Tibial artery (tissue), 4 donors: ENCODE data around the gene RNF138.

ENCODE experiments used
- DNase-seq, 2 donors: peaks; one replicate each; pipeline ENCODE4 v3.0.0-alpha.2; 2019
- H3K27ac ChIP-seq, 2 donors: fragments of 200-600 bp; sonication (generic) in 1 of 2; 1 replicate in 1 of 2; 2 replicates in 1 of 2; pipeline ENCODE4 v1.5.1; 2018 to 2019; ENCODE audit warnings: mild to moderate bottlenecking in 1 of 2
- H3K27me3 ChIP-seq, 2 donors: fragments of 200-600 bp; sonication (generic) in 1 of 2; one replicate each; pipeline versions ENCODE4 v1.5.1 to v1.6.0; 2016 to 2019
- H3K36me3 ChIP-seq, 3 donors: fragments of 200-600 bp; sonication (generic) in 2 of 3; one replicate each; pipeline ENCODE4 v1.5.1; 2016 to 2019; ENCODE audit warnings: mild to moderate bottlenecking in 2 of 3
- H3K4me1 ChIP-seq, 4 donors: fragments of 200-600 bp; sonication (generic) in 2 of 4; 1 replicate in 3 of 4; 2 replicates in 1 of 4; pipeline ENCODE4 v1.5.1; 2016 to 2019
- H3K4me3 ChIP-seq, 2 donors: fragments of 200-600 bp; sonication (generic) in 1 of 2; 1 replicate in 1 of 2; 2 replicates in 1 of 2; pipeline ENCODE4 v1.5.1; 2018 to 2019; ENCODE audit warnings: mild to moderate bottlenecking in 2 of 2
- H3K9me3 ChIP-seq, 3 donors: fragments of 200-600 bp; sonication (generic) in 1 of 3; one replicate each; pipeline ENCODE4 v1.5.1; 2016 to 2019
- CTCF ChIP-seq, 2 experiments: fragments of 200-600 bp in 1 of 2; fragments of 450-650 bp in 1 of 2; IDR thresholded peaks; one replicate each; pipeline ENCODE4 v1.5.1; 2017 to 2019; ENCODE audit warnings: antibody characterized with exemption in 2 of 2, mild to moderate bottlenecking in 1 of 2, moderate library complexity in 1 of 2
- intact Hi-C: fragments of 100-400 bp; cut with DNase I; formaldehyde crosslinking; loops from one replicate; pipeline ENCODE4 v1.15.0; 2023; ENCODE audit warnings: low total_unique reads

Gene RNF138

GRCh38 chr18:32114293-32114942, 22.7 kb downstream of the RNF138 start:
- no peaks in the 10 kb centered on the region for H3K4me1 ChIP-seq
- no peak for DNase-seq
- no peaks in the 10 kb centered on the region for H3K27me3 ChIP-seq
- H3K4me3 ChIP-seq: no peak overlapping the region
- intact Hi-C loops: no loop called here
- no peak for TF ChIP-seq CTCF (IDR thresholded peaks at IDR 0.05)
- no peaks in the 10 kb centered on the region for H3K9me3 ChIP-seq
- H3K27ac ChIP-seq: no peak overlapping the region
- peaks cover 19 to 44% (median 33%) of the 10 kb centered on the region in 3 donors for H3K36me3 ChIP-seq

GRCh38 chr18:32122039-32122438, 30.4 kb downstream of the RNF138 start:
- Histone ChIP-seq H3K27me3 (no peaks in the 10 kb centered on the region), H3K4me3 (no peak overlapping the region), H3K9me3 (no peaks in the 10 kb centered on the region), H3K36me3 (peaks cover 19 to 53% (median 46%) of the 10 kb centered on the region in 3 donors), H3K4me1 (no peaks in the 10 kb centered on the region), H3K27ac (no peak overlapping the region)
- no peak for DNase-seq
- no peak for TF ChIP-seq CTCF (IDR thresholded peaks at IDR 0.05)
- intact Hi-C loops: no loop called here

- peaks cover 20 to 53% (median 37%) of the 10 kb centered on the region in 3 donors for H3K36me3 ChIP-seq
- no peak for DNase-seq
- intact Hi-C loops: no loop called here
- H3K4me3 ChIP-seq: no peak overlapping the region
- H3K4me1 ChIP-seq: no peaks in the 10 kb centered on the region
- TF ChIP-seq CTCF (IDR thresholded peaks at IDR 0.05): no peak
- H3K27me3 ChIP-seq: no peaks in the 10 kb centered on the region
- no peak overlapping the region for H3K27ac ChIP-seq
- H3K9me3 ChIP-seq: no peaks in the 10 kb centered on the region
Observed at GRCh38 chr18:32126538-32126937, 34.9 kb downstream of the RNF138 start.

GRCh38 chr18:32135625-32136024, 44.0 kb downstream of the RNF138 start:
- TF ChIP-seq CTCF (IDR thresholded peaks at IDR 0.05): no peak
- H3K27me3 ChIP-seq: no peaks in the 10 kb centered on the region
- DNase-seq: no peak
- peaks cover 3 to 22% (median 10%) of the 10 kb centered on the region in 3 donors for H3K36me3 ChIP-seq
- H3K27ac ChIP-seq: no peak overlapping the region
- H3K4me3 ChIP-seq: no peak overlapping the region
- H3K9me3 ChIP-seq: no peaks in the 10 kb centered on the region
- intact Hi-C loops: no loop called here
- H3K4me1 ChIP-seq: no peaks in the 10 kb centered on the region

GRCh38 chr18:32138332-32138982, 46.8 kb downstream of the RNF138 start:
- TF ChIP-seq CTCF (IDR thresholded peaks at IDR 0.05): no peak
- no peaks in the 10 kb centered on the region for H3K4me1 ChIP-seq
- no peak overlapping the region for H3K27ac ChIP-seq
- intact Hi-C loops: no loop called here
- H3K27me3 ChIP-seq: no peaks in the 10 kb centered on the region
- no peaks in the 10 kb centered on the region for H3K9me3 ChIP-seq
- no peak overlapping the region for H3K4me3 ChIP-seq
- no peak for DNase-seq
- peaks cover 0 to 5% (median 0%) of the 10 kb centered on the region in 3 donors for H3K36me3 ChIP-seq
